C1 segment of cervical spinal cord (tissue), 14 donors: ENCODE measurements around the gene PANK1.

ENCODE experiments used
- DNase-seq, 14 donors: peaks; one replicate each; lab custom pipeline; 2025; lab: John Stamatoyannopoulos, UW

Gene PANK1

GRCh38 chr10:89535171-89536012 lies 109.7 kb downstream of the PANK1 start, which contains the start of gene SLC16A12:
Gene SLC16A12, minus strand, starts transcription at chr10:89535594. Its CDS starts 73,016 bp downstream, at chr10:89462578.
- DNase-seq: no peak

- DNase-seq: no peak
These were observed 110.2 kb downstream of the PANK1 start for GRCh38 chr10:89534826-89535166.
